HG03469 (cell line): ENCODE measurements around the gene ZNF185.

Source experiments
- ATAC-seq: cut with Tn5 transposase; IDR thresholded peaks from one replicate; pipeline ENCODE4 v1.9.1; 2021; ENCODE audit warnings: mild to moderate bottlenecking, moderate library complexity, moderate number of reproducible peaks; ENCODE audit not compliant: unreplicated experiment

ZNF185 gene

GRCh38 chrX:152915541-152916241, 17.8 kb downstream of the ZNF185 start:
- peak; percentile 66 for ATAC-seq

- ATAC-seq = peak; percentile 36
Observed at GRCh38 chrX:152917656-152918579, 20.1 kb downstream of the ZNF185 start.

GRCh38 chrX:152918707-152919106, 20.8 kb downstream of the ZNF185 start:
- ATAC-seq = no peak

DNA sequence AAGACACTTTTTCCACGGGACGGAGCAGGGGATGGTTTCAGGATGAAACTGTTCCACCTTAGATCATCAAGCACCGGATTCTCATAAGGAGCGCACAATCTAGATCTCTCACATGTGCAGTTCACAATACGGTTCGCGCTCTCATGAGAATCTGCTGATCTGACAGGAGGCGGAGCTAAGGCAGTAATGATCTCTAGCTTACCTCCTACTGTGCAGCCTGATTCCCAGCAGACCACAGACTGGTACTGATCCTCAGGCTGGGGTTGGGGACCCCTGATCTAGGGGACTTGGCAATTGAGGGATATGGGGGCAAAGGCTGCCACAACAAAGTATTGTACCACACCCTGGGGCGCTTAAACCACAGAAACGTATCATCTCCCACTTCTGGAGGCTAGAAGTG, 25.7 kb downstream of the ZNF185 start:
- ATAC-seq = no peak

- ATAC-seq = no peak
Observed at GRCh38 chrX:152925835-152926234, 28.0 kb downstream of the ZNF185 start.

DNA sequence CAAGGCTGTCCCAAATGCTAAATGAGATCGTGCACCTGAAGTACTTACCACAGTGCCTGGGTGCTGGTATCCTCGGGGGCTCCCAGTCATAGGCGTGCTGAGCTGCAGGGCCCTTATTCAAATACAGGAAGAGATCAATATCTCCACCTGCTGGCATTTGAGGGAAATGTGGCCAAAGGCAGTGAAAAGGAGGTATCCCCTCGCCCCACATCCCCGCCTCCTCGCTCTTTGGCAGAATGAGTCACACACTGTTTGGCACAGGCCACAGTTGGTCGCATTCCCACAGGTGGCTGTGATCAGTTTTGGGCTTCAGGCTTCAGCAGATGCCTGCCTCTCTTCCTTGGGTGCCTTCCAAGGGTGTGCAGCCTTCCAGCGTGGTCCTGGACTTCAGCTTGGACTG, 28.4 kb downstream of the ZNF185 start:
- ATAC-seq = no peak

DNA sequence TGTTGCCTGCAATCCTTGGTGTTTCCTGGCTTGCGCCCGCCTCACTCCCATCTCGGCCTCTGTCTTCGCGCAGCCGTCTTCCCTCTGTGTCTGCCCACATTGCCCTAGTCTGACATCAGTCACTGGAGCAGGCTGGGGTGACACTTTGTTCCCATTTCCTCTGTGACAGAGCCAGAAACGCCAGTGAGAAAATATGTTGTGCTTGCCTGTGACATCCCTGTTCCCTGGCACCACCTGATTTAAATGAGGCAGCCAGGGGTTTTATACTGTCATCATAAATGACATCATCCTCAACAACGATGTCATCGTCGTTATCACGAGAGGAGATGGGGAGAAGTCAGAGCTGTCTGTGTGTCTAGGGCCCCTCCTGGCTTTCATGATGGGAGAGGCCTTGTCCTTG, 29.1 kb downstream of the ZNF185 start:
- ATAC-seq = no peak

GRCh38 chrX:152927858-152928760, 30.2 kb downstream of the ZNF185 start:
- ATAC-seq = no peak

DNA sequence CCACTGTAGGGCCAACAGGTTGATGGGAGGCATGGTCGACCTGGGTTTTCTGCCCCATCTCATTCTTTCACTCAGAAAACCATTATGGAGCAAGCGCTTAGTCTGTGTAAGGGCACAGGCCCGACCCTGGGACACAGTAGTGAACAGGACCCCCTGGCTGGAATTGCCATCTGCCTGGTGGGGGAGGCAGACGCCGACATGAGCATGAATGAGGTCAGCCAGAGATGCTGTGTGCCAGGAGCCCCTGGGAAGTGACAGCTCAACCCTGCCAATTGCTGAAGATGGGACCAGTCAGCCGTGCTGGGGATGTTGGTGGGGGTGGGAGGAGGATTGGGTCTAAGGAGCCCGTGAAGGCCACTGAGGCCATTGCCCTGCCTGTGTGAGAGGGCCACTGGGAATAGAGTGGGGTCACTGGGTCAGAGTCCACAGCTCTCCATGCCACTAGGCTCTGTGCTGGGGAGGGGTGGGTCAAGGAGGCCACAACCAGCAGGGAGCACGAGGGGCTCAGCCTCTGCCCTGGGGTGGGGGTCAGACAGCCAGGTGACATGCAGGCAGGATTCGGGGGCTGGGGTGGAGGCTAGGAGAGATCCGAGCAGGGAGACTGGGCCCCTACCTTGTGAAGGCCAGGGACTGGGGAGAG, 31.0 kb downstream of the ZNF185 start:
- ATAC-seq = no peak

GRCh38 chrX:152929898-152930297, 32.0 kb downstream of the ZNF185 start:
- no peak for ATAC-seq

GRCh38 chrX:152930516-152930915, 32.6 kb downstream of the ZNF185 start:
- ATAC-seq = no peak

DNA sequence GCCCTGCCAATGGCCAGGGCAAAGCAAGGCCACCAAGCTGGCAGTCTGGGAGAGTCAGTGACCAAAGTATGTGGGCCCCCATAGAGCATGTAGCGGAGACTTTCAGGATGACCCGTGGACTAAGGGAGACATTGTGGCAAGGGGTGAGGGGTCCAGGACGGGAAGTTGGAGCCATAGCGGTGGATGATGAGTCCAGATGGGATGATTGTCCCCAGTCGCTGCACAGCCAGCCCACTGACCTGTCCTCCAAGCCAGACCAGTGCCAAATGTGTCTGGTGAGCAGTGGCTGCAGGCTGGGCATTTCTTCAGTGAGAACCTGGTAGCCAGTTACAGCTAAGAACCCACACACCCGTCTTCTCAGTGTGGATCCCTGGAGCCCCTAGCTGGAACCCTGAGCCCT, 34.3 kb downstream of the ZNF185 start:
- no peak for ATAC-seq

DNA sequence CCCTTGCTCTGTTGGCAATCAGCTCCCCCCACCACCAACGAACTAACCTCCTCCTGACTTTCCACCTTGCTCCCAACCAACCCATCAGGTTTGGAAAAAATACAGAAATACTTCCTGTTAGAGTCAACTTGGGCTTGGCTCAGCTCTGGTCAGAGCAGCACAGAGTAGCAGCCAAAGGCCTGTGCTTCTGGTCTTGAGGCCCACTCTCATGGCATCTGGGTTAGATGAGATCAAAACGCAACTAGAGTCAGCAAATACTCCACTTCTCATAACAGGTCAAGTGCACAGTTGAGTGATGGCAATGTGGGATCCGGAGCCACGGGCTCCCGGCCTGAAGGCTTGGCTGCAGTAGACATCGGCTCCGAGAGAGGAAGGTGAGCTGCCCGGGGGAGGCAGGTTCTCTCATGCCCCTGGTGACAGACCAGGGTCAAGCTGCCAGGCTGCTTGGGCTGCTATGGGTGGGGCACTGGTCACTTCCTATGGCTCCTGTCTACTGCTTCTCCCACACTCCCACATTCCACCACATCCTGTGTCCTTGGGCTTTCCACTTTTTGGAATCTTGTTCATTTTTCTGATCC, 34.8 kb downstream of the ZNF185 start:
- no peak for ATAC-seq

DNA sequence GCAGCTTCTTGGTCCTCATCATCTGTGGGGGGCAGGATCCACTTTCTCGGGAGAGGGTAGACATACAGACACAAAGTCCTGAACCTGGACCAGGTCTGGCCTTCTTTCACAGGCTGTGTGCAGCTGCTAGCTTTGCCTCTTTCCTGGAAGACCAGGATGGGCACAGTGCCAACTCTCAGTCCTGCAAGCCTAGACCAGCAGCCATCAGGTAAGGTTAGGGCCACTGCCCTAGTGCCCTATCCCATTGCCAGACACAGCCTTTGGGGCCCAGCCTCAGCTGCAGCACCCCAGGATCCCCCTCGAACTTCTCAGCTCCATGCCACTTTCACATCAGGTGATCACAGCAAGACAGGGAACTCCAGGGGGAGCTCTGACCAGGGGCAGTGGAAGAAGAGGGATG, 38.4 kb downstream of the ZNF185 start:
- no peak for ATAC-seq

- ATAC-seq = no peak
Observed at GRCh38 chrX:152937236-152937635, 39.4 kb downstream of the ZNF185 start.

- peak; percentile 90 for ATAC-seq
Observed at GRCh38 chrX:152941328-152942076, 43.6 kb downstream of the ZNF185 start.

GRCh38 chrX:152942077-152942442, 44.2 kb downstream of the ZNF185 start:
- no peak for ATAC-seq

DNA sequence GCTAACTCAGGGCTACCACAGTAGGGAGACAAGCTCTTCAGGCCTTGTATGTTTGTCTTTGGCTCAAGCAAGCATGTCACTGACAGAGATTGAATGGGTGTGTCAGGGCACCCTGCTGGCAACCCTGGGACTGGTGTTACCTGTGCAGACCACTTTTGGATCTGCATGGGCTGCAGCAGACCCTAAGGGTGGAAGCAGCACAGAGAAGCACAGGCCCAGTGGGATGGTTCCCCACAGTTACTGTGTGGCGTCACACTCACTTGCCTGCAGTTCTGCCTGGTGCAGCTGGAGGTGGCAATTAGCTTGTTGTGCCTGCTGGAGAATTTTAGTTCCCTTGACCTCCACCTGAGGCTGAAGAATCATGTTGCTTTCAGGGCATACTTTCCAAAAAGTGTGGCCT, 46.0 kb downstream of the ZNF185 start:
- no peak for ATAC-seq
